Activated naive CD8-positive, alpha-beta T cell treated with anti-CD3 and anti-CD28 coated beads for 36 hours (primary cell): ENCODE data around the gene UVSSA. TPM values are rescaled to one million over a fixed set of nuclear protein-coding genes. Genes with fewer than 3 reads are reported as not detected.
A peak's percentile ranks its signal among the peaks of the same experiment; 100 is the strongest.
"Not testable (repeated sequence)": the region's sequence is repeated elsewhere in the genome, so short reads cannot be mapped to it uniquely, and the experiment has no call there.

Experiments
- DNase-seq: peaks from one replicate; pipeline ENCODE4 v3.0.0; 2021
- H3K27ac Mint-ChIP-seq: one replicate; pipeline ENCODE4 v1.8.0; 2022; ENCODE audit warnings: mild to moderate bottlenecking, moderate library complexity, mixed read lengths
- H3K27me3 Mint-ChIP-seq: one replicate; pipeline ENCODE4 v1.8.0; 2022; ENCODE audit warnings: mild to moderate bottlenecking, mixed read lengths
- H3K36me3 Mint-ChIP-seq: one replicate; pipeline ENCODE4 v1.8.0; 2021; ENCODE audit warnings: mild to moderate bottlenecking, mixed read lengths
- H3K4me1 Mint-ChIP-seq: one replicate; pipeline ENCODE4 v1.8.0; 2021; ENCODE audit warnings: mixed read lengths
- H3K4me3 Mint-ChIP-seq: one replicate; pipeline ENCODE4 v1.8.0; 2022; ENCODE audit warnings: mild to moderate bottlenecking, moderate library complexity, mixed read lengths
- H3K9me3 Mint-ChIP-seq: one replicate; pipeline ENCODE4 v1.8.0; 2022; ENCODE audit warnings: mixed read lengths
- total RNA-seq, 2 experiments: library from RNA; stranded (reverse); gene quantifications; one replicate each; pipeline ENCODE4 v1.2.3, GENCODE V29; 2021

UVSSA gene
- total RNA-seq, 2 experiments from 2014 or later: 13.2 to 14.1 TPM

DNA sequence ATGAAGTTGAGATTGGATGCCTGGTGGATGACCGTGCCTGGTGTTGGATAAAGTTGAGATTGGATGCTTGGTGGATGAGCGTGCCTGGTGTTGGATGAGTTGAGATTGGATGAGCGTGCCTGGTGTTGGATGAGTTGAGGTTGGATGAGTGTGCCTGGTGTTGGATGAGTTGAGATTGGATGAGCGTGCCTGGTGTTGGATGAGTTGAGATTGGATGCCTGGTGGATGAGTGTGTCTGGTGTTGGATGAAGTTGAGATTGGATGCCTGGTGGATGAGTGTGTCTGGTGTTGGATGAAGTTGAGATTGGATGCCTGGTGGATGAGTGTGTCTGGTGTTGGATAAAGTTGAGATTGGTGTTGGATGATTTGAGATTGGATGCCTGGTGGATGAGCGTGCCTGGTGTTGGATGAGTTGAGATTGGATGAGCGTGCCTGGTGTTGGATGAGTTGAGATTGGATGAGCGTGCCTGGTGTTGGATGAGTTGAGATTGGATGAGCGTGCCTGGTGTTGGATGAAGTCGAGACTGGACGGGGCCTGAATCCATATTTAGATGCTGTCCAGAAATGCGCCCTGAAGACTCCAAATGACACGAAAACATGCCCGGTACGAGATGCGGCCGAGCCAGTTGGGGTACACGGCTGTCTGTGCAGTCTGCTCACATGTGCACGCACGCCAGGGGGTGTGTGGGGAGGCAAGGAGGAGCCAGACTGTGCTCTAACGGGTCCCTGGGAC lies 22.4 kb upstream of the UVSSA start:
- peaks cover 13% of the 10 kb centered on the region for H3K36me3 Mint-ChIP-seq
- DNase-seq, H3K9me3 Mint-ChIP-seq, H3K27me3 Mint-ChIP-seq, H3K4me3 Mint-ChIP-seq, H3K4me1 Mint-ChIP-seq, H3K27ac Mint-ChIP-seq: not testable (repeated sequence)

DNA sequence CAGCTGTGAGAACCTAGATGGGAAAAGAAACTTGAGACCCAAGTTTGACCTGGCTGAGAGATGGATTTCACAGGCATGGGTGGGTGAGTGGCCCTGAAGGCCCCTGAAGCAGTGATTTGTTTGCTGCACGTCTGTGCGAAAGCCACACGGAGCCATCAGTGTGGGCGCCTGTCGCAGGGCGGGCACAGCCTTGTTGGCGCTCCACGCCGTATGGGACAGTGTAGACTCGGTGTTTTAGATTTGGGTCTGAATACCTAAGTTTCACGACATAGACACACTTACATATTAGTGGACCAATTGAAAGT lies 21.9 kb upstream of the UVSSA start:
- Mint-ChIP-seq H3K27me3 (no peaks in the 10 kb centered on the region), H3K4me3 (no peak overlapping the region), H3K9me3 (no peaks in the 10 kb centered on the region), H3K27ac (no peak overlapping the region), H3K4me1 (peaks cover 11% of the 10 kb centered on the region), H3K36me3 (peaks cover 14% of the 10 kb centered on the region)
- no peak for DNase-seq

DNA sequence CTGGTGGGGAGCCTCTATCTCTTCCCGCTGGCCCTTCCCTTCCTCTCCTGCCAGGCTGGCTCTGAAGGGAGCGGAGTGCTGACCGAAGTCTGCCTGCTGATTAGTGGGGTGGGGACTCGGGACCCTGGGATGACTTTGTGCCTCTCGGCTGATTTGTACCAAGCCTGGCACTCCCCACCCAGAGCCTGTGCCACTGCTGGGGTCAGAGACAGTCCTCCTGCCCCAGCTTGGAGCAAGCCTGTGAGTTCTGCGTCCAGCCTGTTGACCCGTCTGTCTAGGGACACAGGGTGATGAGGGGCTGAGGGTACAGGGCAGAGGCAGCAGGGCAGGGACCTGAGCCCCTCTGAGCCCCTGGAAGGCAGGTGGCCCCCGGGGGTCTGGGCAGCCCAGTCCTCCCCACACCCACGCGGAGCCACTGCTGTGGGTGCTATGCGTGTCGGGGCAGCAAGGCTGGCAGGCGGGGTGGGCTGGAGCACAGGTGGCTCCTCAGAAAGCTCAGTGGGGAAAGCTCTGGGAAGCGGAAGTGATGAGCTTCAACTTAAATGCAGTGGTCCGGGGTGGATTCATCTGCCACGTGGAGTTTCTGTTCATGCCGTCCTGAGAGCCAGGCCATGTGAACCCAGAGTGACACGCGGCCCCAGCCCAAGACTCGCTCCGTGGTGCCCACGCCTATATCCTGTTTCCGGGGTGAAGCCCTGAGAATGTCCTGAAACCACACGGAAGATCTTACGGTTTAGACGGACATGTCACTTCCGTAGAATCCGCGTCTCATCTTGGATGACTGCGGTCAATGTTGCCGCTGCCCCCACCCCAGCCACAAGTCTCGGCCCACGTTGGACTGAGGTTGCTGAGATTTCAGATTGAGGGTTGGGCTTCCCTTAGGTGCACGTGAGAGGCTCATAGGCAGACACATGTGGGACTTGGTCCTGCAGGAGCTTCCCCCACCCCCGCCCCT lies 21.1 kb upstream of the UVSSA start:
- Mint-ChIP-seq H3K36me3 (peaks cover 22% of the 10 kb centered on the region), H3K27me3 (no peaks in the 10 kb centered on the region), H3K4me1 (peaks cover 19% of the 10 kb centered on the region), H3K27ac (no peak overlapping the region), H3K9me3 (no peaks in the 10 kb centered on the region), H3K4me3 (no peak overlapping the region)
- no peak for DNase-seq

DNA sequence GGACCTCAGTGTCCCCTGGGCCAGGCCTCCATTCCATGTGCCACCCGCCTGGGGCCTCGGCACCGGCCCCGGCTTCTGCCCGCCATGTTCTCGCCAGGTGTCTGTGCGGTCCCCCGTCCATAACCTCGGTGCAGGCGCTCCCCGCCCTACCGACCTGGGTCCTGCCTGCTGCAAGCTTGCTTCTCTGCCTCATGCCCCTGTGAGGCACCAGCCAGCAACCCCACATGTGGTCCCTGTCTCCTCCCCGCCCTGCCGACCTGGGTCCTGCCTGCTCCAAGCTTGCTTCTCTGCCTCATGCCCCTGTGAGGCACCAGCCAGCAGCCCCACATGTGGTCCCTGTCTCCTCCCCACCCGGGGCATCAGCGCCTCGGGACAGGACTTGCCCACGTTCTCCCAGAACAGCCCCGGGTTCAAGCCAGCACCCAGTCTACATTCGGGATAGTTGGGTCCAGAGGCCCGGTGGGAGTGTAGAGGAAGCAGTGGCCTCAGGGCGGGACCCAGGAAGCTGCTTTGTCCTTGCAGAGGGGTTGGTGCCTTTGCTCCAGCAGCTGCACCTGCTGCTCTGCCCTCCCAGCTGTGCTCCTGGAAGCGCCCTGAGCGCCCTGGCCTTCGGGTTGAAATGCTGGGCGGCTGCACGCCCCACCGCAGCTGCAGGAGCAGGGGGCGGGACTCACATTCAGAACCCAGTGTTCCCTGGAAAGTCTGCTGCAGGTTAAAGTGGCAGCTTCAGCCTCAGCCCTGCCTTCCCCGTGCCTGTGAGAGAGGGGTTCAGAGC lies 20.1 kb upstream of the UVSSA start:
- no peak overlapping the region for H3K27ac Mint-ChIP-seq
- DNase-seq: no peak
- peaks cover 21% of the 10 kb centered on the region for H3K4me1 Mint-ChIP-seq
- no peaks in the 10 kb centered on the region for H3K9me3 Mint-ChIP-seq
- H3K36me3 Mint-ChIP-seq: peaks cover 22% of the 10 kb centered on the region
- no peaks in the 10 kb centered on the region for H3K27me3 Mint-ChIP-seq
- no peak overlapping the region for H3K4me3 Mint-ChIP-seq

DNA sequence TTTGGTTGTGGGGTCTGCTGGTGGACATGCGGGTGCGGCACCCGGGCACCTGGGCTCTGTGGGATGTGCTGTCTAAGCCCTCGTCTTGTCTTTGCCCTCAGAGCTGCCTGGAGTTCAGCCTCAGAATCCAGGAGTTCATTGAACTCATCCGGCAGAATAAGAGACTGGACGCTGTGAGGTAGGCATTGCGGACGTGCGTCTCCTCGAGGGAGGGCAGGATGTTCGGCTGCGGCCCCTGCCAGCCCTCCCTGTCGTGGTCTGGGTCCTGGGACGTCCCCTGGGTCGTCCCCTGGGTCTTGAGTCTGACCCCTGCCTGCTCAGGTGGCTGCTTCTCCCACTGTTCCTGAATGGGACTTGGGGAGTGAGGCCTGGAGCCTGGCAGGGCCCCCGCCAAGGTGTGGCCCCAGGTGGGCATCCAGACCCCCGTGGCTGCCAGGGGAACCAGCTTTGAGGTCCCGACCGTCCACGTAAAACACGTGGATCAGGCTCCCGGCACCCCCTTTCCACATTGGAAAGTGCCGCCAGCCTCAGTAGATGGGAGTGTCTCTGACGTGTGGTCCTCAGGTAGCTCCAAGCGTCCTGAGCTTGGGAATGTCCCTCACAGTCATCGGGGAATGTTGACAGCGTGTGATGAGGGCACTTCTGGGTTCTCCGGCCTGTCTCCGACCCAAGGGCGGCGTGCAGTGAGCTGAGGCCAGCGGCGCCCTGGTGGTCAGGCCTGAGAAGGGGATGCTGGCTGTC lies 19.3 kb upstream of the UVSSA start:
- H3K4me1 Mint-ChIP-seq: peaks cover 21% of the 10 kb centered on the region
- H3K27me3 Mint-ChIP-seq: no peaks in the 10 kb centered on the region
- H3K27ac Mint-ChIP-seq: no peak overlapping the region
- no peak overlapping the region for H3K4me3 Mint-ChIP-seq
- H3K36me3 Mint-ChIP-seq: peaks cover 22% of the 10 kb centered on the region
- DNase-seq: no peak
- H3K9me3 Mint-ChIP-seq: no peaks in the 10 kb centered on the region

DNA sequence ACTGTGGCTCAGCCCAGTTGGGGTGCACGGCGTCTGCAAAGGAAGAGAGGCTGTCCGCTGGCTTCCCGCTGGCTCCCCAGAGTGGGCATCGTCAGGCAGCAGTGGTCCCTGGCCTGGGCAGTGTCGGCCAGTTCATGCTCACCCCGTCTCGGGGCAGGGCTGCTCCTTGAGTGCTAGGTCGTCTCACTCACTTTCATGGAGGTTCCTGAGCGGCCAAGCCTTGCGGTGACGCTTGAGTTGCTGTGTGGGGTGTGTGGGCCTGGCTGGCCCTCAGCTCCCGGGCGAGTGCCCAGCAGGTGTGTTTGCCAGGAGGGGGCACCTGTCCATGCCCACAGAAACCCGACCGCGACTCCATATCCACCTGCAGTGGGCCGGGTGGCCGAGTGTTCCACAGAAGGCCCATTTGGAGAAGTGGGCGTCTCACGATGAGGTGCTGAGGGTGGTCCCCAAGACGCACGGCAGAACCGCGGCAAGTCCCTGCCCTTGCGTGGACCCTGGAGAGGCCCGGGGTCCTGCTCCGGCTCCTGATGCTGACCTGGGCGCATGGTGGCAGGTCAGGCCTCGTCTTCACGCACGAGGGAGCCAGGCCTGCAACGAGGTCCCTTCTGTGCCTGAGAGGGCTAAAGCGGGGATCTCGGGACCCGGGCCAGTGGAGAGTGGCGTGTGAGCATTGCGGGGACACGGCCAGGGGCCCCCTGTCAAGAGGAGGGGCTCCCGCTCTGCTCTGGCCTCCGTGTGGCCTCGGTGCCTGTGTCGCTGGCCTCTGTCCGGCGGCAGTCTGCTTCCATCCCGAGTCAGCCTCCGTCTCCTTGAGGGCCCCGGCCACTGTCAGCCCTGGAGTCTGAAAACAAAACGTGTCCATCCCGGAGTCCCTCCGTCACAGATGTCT lies 18.5 kb upstream of the UVSSA start:
- Mint-ChIP-seq H3K4me3 (no peak overlapping the region), H3K4me1 (peaks cover 21% of the 10 kb centered on the region), H3K27me3 (no peaks in the 10 kb centered on the region), H3K9me3 (no peaks in the 10 kb centered on the region), H3K27ac (peak overlapping the region; percentile 29), H3K36me3 (peaks cover 19% of the 10 kb centered on the region)
- no peak for DNase-seq

DNA sequence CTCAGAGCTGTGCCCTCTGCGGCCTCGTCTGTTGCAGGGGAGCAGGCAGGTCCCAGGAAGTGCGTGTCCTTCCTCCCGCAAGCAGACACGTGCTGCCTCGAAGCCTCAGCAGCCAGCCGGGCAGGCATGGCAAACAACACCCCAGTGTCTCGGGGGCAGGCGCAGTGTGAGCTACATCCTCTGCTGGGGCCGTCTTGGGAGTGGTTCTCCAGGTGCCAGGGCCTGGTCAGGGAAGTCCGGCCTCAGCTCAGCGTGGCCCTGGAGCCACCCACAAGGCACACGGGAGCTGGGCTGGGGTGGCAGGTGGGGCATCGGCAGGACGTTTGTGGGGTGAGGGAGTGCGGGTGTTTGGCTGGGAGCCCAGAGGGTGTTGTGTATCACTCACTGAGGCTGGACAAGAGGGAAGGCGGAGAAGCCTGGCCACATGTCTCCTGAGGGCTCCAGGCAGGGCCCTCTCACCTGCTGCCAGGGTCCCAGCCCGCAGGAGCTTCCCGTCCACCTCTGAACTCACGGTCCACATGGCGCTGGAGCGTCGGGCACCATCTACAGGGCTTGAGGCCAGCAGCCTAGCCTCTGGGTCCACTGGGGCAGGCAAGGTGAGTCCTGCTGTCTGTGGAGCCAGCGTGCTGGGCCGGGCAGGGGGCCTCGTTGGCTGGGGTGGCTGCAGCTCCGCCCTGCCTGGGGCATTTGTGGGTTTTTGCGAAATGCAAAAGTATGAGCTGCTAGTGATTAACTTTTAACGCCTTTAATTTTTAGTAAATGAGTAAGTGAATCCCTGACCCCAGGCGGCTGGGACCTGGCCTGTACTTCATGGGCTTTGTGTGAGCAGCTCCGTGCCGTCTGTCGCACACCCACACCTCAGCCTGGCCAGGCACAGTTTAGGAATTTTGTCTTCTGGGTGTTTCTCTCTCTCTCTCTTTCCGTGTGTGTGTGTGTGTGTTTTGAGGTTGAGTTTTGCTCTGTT lies 17.3 kb upstream of the UVSSA start:
- H3K4me1 Mint-ChIP-seq: peaks cover 25% of the 10 kb centered on the region
- H3K9me3 Mint-ChIP-seq: no peaks in the 10 kb centered on the region
- peak overlapping the region; percentile 81 for H3K27ac Mint-ChIP-seq
- no peak for DNase-seq
- H3K27me3 Mint-ChIP-seq: no peaks in the 10 kb centered on the region
- H3K36me3 Mint-ChIP-seq: peaks cover 23% of the 10 kb centered on the region
- H3K4me3 Mint-ChIP-seq: peak overlapping the region; percentile 18

DNA sequence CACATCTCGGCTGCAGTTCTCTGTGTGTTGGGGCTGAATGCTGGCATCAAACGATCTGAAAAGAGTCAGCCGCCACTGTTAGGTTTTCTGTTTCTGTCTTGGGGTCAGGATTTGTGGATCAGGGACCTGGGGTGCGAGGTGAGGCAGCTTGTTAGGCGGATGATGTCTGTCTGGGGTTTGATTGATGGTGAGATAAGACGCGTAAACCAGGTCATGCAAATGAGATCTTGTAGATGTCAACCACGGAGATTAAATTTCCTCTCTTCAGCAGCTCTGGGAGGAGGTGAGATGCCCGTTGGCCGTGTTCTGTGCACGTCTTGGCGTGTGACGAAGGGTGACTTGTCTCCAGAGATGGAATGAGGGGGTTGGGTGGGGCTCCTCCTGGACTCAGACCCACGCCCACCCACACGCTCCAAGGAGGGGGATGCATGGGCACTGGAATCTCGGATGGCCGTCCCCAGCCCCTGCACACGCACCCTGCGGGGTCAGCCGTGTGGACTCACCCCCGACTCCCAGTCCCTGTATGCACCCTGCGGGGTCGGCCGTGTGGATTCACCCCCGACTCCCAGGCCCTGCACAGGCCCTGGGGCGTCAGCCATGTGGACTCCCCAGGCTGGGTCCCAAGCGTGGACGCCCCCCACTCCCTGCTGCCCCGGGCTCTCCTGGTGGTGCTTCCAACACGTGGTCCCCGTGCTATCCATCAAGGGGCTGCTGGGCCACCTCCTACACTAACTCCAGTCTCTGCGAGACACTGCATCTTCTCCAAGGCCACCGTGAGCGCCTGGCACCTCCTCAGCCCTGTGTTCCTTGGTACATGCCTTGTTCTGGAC lies 16.0 kb upstream of the UVSSA start:
- Mint-ChIP-seq H3K27ac (peak overlapping the region; percentile 72), H3K4me1 (peaks cover 28% of the 10 kb centered on the region), H3K9me3 (peaks cover 4% of the 10 kb centered on the region), H3K36me3 (peaks cover 30% of the 10 kb centered on the region), H3K27me3 (no peaks in the 10 kb centered on the region), H3K4me3 (peak overlapping the region; percentile 18)
- peak; percentile 37 for DNase-seq

DNA sequence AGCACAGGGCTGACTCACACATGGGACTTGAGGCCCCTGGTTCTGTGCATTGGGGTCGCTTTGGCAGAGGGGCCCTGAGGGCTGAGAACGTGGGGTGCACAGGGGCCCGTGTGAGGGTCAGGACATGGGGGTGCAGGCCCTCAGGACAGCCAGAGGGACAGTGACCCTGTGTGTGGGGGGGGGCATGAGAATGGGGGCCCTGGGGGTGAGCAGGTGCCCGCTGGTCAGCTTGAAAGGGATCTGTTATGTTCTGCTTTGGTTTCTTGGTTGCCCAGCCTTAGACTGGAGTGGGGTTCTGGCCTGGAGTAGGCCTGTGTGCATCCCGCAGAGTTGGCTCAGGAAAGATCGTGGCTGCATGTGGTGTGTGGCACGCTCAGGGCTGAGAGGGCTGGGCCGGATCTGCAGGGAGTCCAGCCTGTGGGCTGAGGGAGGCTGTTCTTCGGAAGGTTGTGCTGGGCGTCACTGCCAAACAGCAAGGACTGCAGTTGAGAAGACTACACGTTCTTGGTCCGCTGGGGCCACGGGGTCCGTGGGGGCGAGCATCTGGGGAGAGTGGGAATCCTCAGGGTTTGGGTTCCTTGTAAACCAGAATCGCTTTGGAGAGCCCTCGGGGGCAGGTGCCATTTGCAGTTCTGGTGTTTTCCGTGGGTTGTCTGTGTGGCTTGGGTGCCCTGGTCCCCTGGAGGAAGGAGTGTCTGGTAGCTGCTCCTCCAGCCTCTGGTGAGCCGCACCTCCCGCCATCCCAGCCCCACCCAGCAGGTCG lies 15.2 kb upstream of the UVSSA start:
- H3K27ac Mint-ChIP-seq: peak overlapping the region; percentile 31
- DNase-seq: no peak

DNA sequence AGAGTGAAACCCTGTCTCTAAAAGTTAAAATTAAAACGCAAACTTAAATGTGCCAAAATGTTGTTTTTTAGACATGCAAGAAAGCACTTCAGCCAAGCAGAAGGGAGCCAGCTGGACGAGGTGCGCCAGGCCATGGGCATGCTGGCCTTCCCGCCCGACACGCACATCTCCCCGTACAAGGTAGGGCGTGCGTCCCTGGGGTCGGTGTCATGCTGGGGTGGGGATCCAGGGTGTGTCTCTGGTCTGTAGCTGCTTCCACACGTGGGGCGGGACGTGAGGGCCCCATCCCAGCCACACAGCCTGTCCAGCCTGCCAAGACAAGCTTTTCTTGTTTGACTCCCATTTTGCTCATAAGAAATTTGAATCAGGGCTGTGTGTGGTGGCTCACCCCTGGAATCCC lies 14.3 kb upstream of the UVSSA start:
- DNase-seq: no peak
- peaks cover 7% of the 10 kb centered on the region for H3K9me3 Mint-ChIP-seq
- peaks cover 37% of the 10 kb centered on the region for H3K4me1 Mint-ChIP-seq
- H3K36me3 Mint-ChIP-seq: peaks cover 44% of the 10 kb centered on the region
- no peaks in the 10 kb centered on the region for H3K27me3 Mint-ChIP-seq
- H3K27ac Mint-ChIP-seq: no peak overlapping the region
- H3K4me3 Mint-ChIP-seq: no peak overlapping the region

More for the DNA sequence above, 15.2 kb upstream of the UVSSA start:
- Mint-ChIP-seq H3K27me3 (no peaks in the 10 kb centered on the region), H3K36me3 (peaks cover 35% of the 10 kb centered on the region), H3K4me3 (no peak overlapping the region), H3K4me1 (peaks cover 28% of the 10 kb centered on the region), H3K9me3 (peaks cover 7% of the 10 kb centered on the region)

DNA sequence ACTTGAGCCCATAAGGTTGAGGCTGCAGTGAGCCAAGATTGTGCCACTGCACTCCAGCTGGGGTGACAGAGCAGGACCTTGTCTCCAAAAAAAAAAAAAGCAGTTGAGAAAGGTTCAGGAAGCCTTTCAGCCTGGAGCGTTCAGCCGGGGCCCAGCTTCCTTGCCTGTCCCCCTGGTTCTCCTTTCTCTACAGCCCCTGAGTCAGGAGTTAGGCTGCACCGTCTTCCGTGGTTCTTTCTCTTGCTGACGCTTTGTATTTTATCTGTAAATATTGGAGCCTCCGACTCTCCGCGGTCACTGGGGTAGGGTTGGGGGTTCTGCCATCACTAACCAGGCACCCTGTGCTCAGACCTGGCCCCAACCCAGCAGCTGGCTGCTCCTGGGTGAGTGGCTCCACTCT lies 13.8 kb upstream of the UVSSA start:
- H3K9me3 Mint-ChIP-seq: peaks cover 7% of the 10 kb centered on the region
- H3K4me1 Mint-ChIP-seq: peaks cover 40% of the 10 kb centered on the region
- no peaks in the 10 kb centered on the region for H3K27me3 Mint-ChIP-seq
- no peak overlapping the region for H3K4me3 Mint-ChIP-seq
- H3K36me3 Mint-ChIP-seq: peaks cover 47% of the 10 kb centered on the region
- DNase-seq: no peak
- H3K27ac Mint-ChIP-seq: no peak overlapping the region
